Retinal pigment epithelial cell (primary cell): Measurements from ENCODE around the gene CCDC97.
"Not testable (repeated sequence)": the region's sequence is repeated elsewhere in the genome, so short reads cannot be mapped to it uniquely, and the experiment has no call there.

ENCODE experiments used
- DNase-seq: peaks from one replicate; pipeline ENCODE4 v3.0.0-alpha.2; 2010; ENCODE audit warnings: low read depth
- H3K4me3 ChIP-seq: 2 replicates; pipeline ENCODE4 v1.5.1; 2011; ENCODE audit warnings: mild to moderate bottlenecking, low read length, control low read depth, moderate library complexity
- CTCF ChIP-seq: conservative IDR thresholded peaks from 2 replicates; pipeline ENCODE4 v1.5.1; 2011; ENCODE audit warnings: low read depth, low read length, control low read depth, inconsistent platforms

CCDC97 gene

GRCh38 chr19:41288673-41289530, 21.1 kb upstream of the CCDC97 start:
- no peak for DNase-seq
- no peak for TF ChIP-seq CTCF
- H3K4me3 ChIP-seq: no peak overlapping the region

GRCh38 chr19:41289814-41290213, 20.2 kb upstream of the CCDC97 start:
- not testable (repeated sequence) for DNase-seq, H3K4me3 ChIP-seq

- DNase-seq: no peak
- no peak for TF ChIP-seq CTCF
- H3K4me3 ChIP-seq: no peak overlapping the region
Observed at GRCh38 chr19:41294393-41294792, 15.6 kb upstream of the CCDC97 start.

GRCh38 chr19:41295499-41295898, 14.5 kb upstream of the CCDC97 start:
- TF ChIP-seq CTCF: no peak
- H3K4me3 ChIP-seq: no peak overlapping the region
- no peak for DNase-seq

GRCh38 chr19:41296433-41296871, 13.5 kb upstream of the CCDC97 start:
- no peak for TF ChIP-seq CTCF
- DNase-seq: no peak
- H3K4me3 ChIP-seq: no peak overlapping the region

- no peak overlapping the region for H3K4me3 ChIP-seq
- no peak for DNase-seq
- TF ChIP-seq CTCF: no peak
Observed at GRCh38 chr19:41297628-41298347, 12.2 kb upstream of the CCDC97 start.

- no peak for TF ChIP-seq CTCF
- no peak overlapping the region for H3K4me3 ChIP-seq
- DNase-seq: peak; percentile 76
Observed at GRCh38 chr19:41298348-41298964, 11.5 kb upstream of the CCDC97 start.
